Activated CD4-positive, alpha-beta T cell treated with anti-CD3 and anti-CD28 coated beads, Interleukin-2, amount 50 U/mL, for 24 hours (primary cell): ENCODE results near the gene MIS12.
A peak's percentile ranks its signal among the peaks of the same experiment; 100 is the strongest.

Source experiments
- DNase-seq, 2 donors: peaks; one replicate each; pipeline ENCODE4 v3.0.0-alpha.2; 2020; ENCODE audit warnings: low read depth in 1 of 2, low spot score in 1 of 2

Gene MIS12

GRCh38 chr17:5499476-5500231 is 13.3 kb downstream of the MIS12 start:
- no peak for DNase-seq

DNA sequence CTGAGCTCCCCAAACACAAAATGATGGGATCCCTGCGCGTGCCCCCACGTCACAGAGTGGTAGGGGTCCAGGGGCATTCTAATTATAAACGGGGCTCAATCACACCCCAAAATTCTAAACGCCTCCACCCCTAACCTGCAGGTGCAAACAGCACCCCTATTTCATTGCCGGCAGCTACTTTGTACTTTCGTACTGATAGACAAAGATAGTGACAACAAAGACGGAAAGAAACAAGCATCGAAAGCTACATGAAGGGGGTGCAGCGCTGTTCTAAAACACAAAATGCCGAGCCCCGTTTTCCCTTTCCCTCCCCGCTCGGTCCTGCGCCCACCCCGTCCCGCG is 13.9 kb downstream of the MIS12 start:
- DNase-seq, result no peak

DNA sequence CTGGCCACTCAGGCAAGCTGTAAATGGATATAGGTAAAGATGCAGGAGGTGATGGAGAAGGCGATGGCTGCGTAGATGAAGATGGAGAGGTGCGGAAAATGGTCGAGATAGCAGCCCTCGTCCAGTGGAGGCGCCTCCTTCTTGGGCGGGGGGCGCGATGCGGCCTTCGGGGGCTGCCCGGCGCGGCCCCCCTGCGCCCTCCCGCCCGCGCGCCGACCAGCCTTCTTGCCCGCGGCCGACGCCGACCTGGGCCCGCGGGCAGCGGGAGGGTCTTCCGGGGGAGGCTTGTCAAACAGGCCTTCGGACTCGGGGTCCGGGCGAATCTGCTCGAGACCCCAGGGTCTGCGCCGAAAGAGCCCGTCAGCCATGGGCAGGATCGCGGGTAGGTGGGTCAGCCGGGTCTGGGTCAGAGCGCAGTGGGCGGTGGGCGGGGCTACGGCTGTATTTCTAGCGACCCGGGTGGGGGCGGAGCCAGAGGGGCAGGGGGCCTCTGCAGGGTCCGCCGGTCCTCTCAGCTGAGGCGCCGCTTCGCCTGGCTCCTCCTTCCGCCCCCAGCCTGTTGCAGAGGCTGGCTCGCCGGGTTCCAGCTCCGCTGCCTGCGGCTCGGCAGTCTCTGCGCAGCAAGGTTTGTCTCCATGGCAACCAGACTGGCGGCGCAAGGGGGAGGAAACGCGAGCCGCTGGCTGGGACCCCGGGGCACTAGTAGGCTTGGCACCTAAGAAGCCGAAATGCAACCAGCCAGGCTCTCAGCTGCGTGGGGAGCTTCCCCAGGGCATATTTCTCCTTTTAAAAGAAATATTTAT is 14.4 kb downstream of the MIS12 start:
- DNase-seq, result peak; percentile 30 to 64

- no peak for DNase-seq
Measured at GRCh38 chr17:5501685-5502084, 15.3 kb downstream of the MIS12 start.

GRCh38 chr17:5502552-5502951 is 16.2 kb downstream of the MIS12 start:
- DNase-seq, result no peak

- DNase-seq, result no peak
Measured at GRCh38 chr17:5506307-5506706, 19.9 kb downstream of the MIS12 start.

- no peak for DNase-seq
Measured at GRCh38 chr17:5508810-5509209, 22.4 kb downstream of the MIS12 start.

GRCh38 chr17:5509482-5509881 is 23.1 kb downstream of the MIS12 start:
- DNase-seq, result no peak

DNA sequence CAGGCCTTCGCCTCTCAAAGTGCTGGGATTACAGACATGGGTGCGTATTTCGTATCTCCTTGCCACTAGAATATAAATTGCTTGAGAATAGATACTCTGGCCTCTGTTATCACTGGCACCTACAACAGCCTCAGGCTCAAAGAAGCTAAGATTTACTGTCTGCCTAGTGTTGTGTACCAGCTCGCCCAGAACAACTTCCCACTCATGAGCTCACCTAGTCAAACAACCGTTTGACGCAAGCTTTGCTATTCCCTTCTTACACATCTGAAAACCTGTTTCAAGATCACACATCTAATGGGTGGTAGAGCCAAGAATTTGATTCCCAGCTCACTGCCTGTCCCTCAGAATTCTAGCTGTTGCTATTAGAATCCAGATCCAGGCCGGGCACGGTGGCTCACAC is 24.4 kb downstream of the MIS12 start:
- DNase-seq, result no peak

GRCh38 chr17:5511401-5512225 is 25.2 kb downstream of the MIS12 start:
- DNase-seq, result no peak

DNA sequence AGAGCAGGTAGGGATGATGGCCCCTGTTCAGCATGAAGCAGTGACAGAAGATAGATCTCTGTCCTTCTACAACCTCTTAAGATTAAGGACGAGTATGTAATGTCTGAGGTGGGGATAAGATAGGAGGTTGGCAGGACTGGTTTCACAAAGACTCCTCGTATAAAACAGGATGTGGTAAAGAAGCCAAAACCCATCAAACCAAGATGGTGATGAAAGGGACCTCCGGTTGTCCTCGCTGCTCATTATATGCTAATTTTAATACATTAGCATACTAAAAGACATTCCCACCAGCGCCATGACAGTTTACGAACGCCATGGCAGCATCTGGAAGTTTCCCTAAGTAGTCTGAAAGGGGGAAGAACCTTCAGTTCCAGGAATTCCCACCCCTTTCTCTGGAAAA is 27.3 kb downstream of the MIS12 start:
- no peak for DNase-seq

DNA sequence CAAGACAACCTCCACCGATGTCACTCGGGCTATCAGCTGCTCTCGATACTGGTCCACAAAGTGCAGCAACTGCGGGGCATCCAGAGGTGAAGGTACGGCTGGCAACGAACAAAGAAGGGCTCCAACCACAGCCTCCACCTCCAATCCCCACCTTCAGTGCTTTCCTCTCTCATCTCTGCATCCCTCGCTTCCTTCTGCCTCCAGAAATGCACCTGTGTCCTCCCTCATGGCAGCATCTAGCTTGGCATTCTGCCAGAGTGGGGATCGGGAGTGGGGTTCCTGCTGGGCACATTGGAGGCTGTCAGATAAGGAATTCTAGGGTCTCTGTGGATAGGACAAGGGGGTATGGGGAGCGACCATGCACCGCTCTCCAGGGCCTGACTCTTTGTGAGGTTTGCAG is 28.6 kb downstream of the MIS12 start:
- DNase-seq, result no peak

DNA sequence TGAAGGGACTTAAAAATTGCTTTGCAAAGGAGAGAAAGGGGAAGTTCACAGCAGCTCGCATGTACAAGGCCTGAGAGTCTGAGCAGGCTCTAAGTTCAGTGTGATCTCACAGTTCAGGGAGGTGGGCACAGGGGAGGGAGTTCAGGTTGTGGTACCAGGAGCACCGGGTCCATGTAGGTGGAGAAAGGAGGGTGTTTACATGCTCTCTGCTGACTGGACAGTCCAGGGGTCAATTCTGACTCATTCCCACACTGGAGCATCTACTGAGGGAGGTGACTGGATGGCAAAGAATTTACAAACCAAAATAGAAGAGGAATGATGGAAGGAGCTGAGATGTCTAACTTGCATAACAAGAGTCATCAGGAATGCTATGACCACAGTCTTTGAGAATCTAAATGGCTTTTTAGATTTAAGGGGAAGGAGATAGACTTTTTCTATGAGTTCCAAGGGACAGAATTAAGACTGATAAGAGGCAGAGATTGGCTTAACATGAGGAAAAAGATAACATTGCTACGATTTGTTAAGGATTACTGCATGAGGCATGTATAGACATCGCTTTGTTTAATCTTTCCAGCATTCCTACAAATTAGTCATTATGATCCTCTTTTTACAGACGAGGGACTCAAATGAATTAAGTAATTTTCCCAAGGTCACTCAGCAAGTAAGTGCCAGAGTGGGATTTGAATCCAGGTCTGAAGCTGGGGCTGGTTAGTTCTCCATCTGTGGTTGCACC is 29.9 kb downstream of the MIS12 start:
- DNase-seq, result no peak

DNA sequence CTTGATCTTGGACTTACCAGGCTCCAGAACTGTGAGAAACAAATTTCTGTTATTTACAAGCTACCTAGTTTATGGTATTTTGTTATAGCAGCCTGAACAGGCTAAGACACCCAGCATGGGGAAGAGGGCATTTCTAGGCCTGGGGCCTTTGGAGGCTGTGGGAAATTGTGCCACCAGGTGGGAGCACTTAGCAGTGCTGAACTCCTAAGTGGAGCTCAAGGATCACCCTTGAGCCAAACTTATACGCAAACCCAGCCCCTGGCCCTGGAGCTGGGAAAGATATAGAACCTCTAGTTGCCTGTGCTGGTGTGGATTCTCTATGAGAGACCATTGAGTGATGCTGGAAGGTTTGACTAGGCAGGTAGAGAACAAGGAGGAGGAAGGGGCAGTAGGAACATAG is 36.1 kb downstream of the MIS12 start:
- no peak for DNase-seq

- DNase-seq, result no peak
Measured at GRCh38 chr17:5523249-5523648, 36.9 kb downstream of the MIS12 start.

- DNase-seq, result peak; percentile 17 to 73
Measured at GRCh38 chr17:5526821-5527598, 40.6 kb downstream of the MIS12 start.

GRCh38 chr17:5527601-5528250 is 41.4 kb downstream of the MIS12 start:
- no peak for DNase-seq

- DNase-seq, result no peak
Measured at GRCh38 chr17:5530265-5531084, 44.1 kb downstream of the MIS12 start.

GRCh38 chr17:5531085-5531418 is 44.7 kb downstream of the MIS12 start:
- no peak for DNase-seq
